ENCODE results near the gene ZSWIM3.

DNA sequence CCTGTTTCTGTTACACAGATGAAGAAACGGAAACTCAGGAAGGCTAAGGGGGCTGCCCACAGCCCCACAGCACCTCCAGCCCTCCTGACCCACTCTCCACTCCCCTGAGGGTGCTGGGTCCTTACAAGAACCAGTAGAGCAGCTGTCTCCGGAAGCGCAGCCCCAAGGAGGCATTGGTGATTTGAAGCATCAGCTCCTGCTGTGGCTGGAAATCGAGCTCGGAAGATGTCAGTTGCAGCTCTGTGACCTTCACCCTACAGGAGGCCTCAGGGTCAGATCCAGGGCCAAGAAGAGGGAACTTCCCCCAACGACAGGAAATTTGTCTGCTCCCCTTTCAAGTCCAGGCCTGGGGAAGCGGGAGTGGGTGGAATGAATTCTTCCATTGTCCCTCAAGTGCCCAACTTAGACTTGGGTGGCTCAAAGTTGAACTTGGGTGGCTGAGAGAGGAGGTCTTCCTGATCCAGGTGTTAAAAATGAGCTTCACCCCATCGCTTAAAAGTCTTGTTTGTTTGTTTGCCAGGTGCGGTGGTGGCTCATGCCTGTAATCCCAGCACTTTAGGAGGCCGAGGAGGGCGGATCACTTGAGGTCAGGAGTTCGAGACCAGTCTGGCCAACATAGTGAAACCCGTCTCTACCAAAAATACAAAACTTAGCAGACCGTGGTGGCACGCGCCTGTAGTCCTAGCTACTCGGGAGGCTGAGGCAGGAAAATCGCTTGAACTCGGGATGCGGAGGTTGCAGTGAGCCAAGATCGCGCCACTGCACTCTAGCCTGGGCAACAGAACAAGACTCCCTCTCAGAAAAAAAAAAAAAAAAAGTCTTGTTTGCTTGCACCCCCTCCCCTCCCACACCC, 52.6 kb downstream of the ZSWIM3 start:
- TF ChIP-seq, protein P1, sequence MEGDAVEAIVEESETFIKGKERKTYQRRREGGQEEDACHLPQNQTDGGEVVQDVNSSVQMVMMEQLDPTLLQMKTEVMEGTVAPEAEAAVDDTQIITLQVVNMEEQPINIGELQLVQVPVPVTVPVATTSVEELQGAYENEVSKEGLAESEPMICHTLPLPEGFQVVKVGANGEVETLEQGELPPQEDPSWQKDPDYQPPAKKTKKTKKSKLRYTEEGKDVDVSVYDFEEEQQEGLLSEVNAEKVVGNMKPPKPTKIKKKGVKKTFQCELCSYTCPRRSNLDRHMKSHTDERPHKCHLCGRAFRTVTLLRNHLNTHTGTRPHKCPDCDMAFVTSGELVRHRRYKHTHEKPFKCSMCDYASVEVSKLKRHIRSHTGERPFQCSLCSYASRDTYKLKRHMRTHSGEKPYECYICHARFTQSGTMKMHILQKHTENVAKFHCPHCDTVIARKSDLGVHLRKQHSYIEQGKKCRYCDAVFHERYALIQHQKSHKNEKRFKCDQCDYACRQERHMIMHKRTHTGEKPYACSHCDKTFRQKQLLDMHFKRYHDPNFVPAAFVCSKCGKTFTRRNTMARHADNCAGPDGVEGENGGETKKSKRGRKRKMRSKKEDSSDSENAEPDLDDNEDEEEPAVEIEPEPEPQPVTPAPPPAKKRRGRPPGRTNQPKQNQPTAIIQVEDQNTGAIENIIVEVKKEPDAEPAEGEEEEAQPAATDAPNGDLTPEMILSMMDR (IDR thresholded peaks at IDR 0.05) = no peak
- no peak for TF ChIP-seq POLR2A (IDR thresholded peaks at IDR 0.05)

Data from right lobe of liver (tissue), 4 donors.